ENCODE measurements around the gene PRIMA1. TPM values are rescaled to one million over a fixed set of nuclear protein-coding genes. Genes with fewer than 3 reads are reported as not detected.

Gene PRIMA1
- total RNA-seq, 1 donor from 2014 or later = not detected

GRCh38 chr14:93765155-93765554 is 23.1 kb downstream of the PRIMA1 start:
- no peak for DNase-seq (ENCODE audit: low spot score)
- H3K9me3 Mint-ChIP-seq = no peaks in the 10 kb centered on the region
- no peaks in the 10 kb centered on the region for H3K36me3 Mint-ChIP-seq (ENCODE audit: low read depth)
- peaks cover 15% of the 10 kb centered on the region for H3K27me3 Mint-ChIP-seq (ENCODE audit: insufficient read depth)
- intact Hi-C loops (cut with micrococcal nuclease) = no loop called here
- no peak overlapping the region for H3K4me3 Mint-ChIP-seq
- H3K4me1 Mint-ChIP-seq (ENCODE audit: low read depth) = no peaks in the 10 kb centered on the region
- H3K27ac Mint-ChIP-seq = no peak overlapping the region

- Mint-ChIP-seq H3K36me3 (ENCODE audit: low read depth) (no peaks in the 10 kb centered on the region), H3K4me1 (ENCODE audit: low read depth) (no peaks in the 10 kb centered on the region), H3K9me3 (no peaks in the 10 kb centered on the region), H3K27ac (no peak overlapping the region), H3K4me3 (no peak overlapping the region), H3K27me3 (ENCODE audit: insufficient read depth) (peaks cover 17% of the 10 kb centered on the region)
- intact Hi-C loops (cut with micrococcal nuclease) = no loop called here
- no peak for DNase-seq (ENCODE audit: low spot score)
Observed at GRCh38 chr14:93764211-93764659, 24.1 kb downstream of the PRIMA1 start.

- Mint-ChIP-seq H3K4me3 (no peak overlapping the region), H3K27ac (no peak overlapping the region), H3K9me3 (no peaks in the 10 kb centered on the region), H3K36me3 (ENCODE audit: low read depth) (no peaks in the 10 kb centered on the region), H3K27me3 (ENCODE audit: insufficient read depth) (peaks cover 15% of the 10 kb centered on the region), H3K4me1 (ENCODE audit: low read depth) (no peaks in the 10 kb centered on the region)
- intact Hi-C loops (cut with micrococcal nuclease) = no loop called here
- no peak for DNase-seq (ENCODE audit: low spot score)
Observed at GRCh38 chr14:93759719-93760307, 28.5 kb downstream of the PRIMA1 start.

GRCh38 chr14:93757206-93757605 is 31.1 kb downstream of the PRIMA1 start:
- Mint-ChIP-seq H3K4me1 (ENCODE audit: low read depth) (no peaks in the 10 kb centered on the region), H3K36me3 (ENCODE audit: low read depth) (no peaks in the 10 kb centered on the region), H3K27me3 (ENCODE audit: insufficient read depth) (peaks cover 15% of the 10 kb centered on the region), H3K9me3 (no peaks in the 10 kb centered on the region), H3K27ac (no peak overlapping the region), H3K4me3 (no peak overlapping the region)
- intact Hi-C loops (cut with micrococcal nuclease) = no loop called here
- DNase-seq (ENCODE audit: low spot score) = no peak

- no peaks in the 10 kb centered on the region for H3K4me1 Mint-ChIP-seq (ENCODE audit: low read depth)
- intact Hi-C loops (cut with micrococcal nuclease) = no loop called here
- H3K9me3 Mint-ChIP-seq = no peaks in the 10 kb centered on the region
- no peak overlapping the region for H3K4me3 Mint-ChIP-seq
- no peaks in the 10 kb centered on the region for H3K27me3 Mint-ChIP-seq (ENCODE audit: insufficient read depth)
- H3K27ac Mint-ChIP-seq = no peak overlapping the region
- H3K36me3 Mint-ChIP-seq (ENCODE audit: low read depth) = no peaks in the 10 kb centered on the region
- DNase-seq (ENCODE audit: low spot score) = no peak
Observed at GRCh38 chr14:93753647-93754046, 34.6 kb downstream of the PRIMA1 start.

GRCh38 chr14:93752980-93753561 is 35.2 kb downstream of the PRIMA1 start:
- H3K4me3 Mint-ChIP-seq = no peak overlapping the region
- H3K27ac Mint-ChIP-seq = no peak overlapping the region
- intact Hi-C loops (cut with micrococcal nuclease) = no loop called here
- H3K36me3 Mint-ChIP-seq (ENCODE audit: low read depth) = no peaks in the 10 kb centered on the region
- H3K27me3 Mint-ChIP-seq (ENCODE audit: insufficient read depth) = no peaks in the 10 kb centered on the region
- H3K4me1 Mint-ChIP-seq (ENCODE audit: low read depth) = no peaks in the 10 kb centered on the region
- H3K9me3 Mint-ChIP-seq = no peaks in the 10 kb centered on the region
- DNase-seq (ENCODE audit: low spot score) = no peak

- Mint-ChIP-seq H3K4me1 (ENCODE audit: low read depth) (no peaks in the 10 kb centered on the region), H3K27ac (no peak overlapping the region), H3K36me3 (ENCODE audit: low read depth) (no peaks in the 10 kb centered on the region), H3K4me3 (no peak overlapping the region), H3K9me3 (no peaks in the 10 kb centered on the region), H3K27me3 (ENCODE audit: insufficient read depth) (no peaks in the 10 kb centered on the region)
- no peak for DNase-seq (ENCODE audit: low spot score)
- intact Hi-C loops (cut with micrococcal nuclease) = no loop called here
Observed at GRCh38 chr14:93751946-93752655, 36.2 kb downstream of the PRIMA1 start.

GRCh38 chr14:93749076-93749420 is 39.2 kb downstream of the PRIMA1 start:
- H3K36me3 Mint-ChIP-seq (ENCODE audit: low read depth) = no peaks in the 10 kb centered on the region
- no peak overlapping the region for H3K4me3 Mint-ChIP-seq
- no peak for DNase-seq (ENCODE audit: low spot score)
- intact Hi-C loops (cut with micrococcal nuclease) = loop anchor here (10.0 kb wide), 1 partner anchor 146 kb away; no protein-coding TSS in a partner anchor
- no peaks in the 10 kb centered on the region for H3K4me1 Mint-ChIP-seq (ENCODE audit: low read depth)
- no peak overlapping the region for H3K27ac Mint-ChIP-seq
- H3K27me3 Mint-ChIP-seq (ENCODE audit: insufficient read depth) = peaks cover 3% of the 10 kb centered on the region
- no peaks in the 10 kb centered on the region for H3K9me3 Mint-ChIP-seq

- peaks cover 3% of the 10 kb centered on the region for H3K27me3 Mint-ChIP-seq (ENCODE audit: insufficient read depth)
- intact Hi-C loops (cut with micrococcal nuclease) = loop anchor here (10.0 kb wide), 1 partner anchor 146 kb away; no protein-coding TSS in a partner anchor
- no peaks in the 10 kb centered on the region for H3K9me3 Mint-ChIP-seq
- no peak overlapping the region for H3K4me3 Mint-ChIP-seq
- no peaks in the 10 kb centered on the region for H3K4me1 Mint-ChIP-seq (ENCODE audit: low read depth)
- H3K27ac Mint-ChIP-seq = no peak overlapping the region
- DNase-seq (ENCODE audit: low spot score) = no peak
- no peaks in the 10 kb centered on the region for H3K36me3 Mint-ChIP-seq (ENCODE audit: low read depth)
Observed at GRCh38 chr14:93748208-93749075, 39.8 kb downstream of the PRIMA1 start.

GRCh38 chr14:93747560-93747959 is 40.7 kb downstream of the PRIMA1 start:
- no peak for DNase-seq (ENCODE audit: low spot score)
- no peaks in the 10 kb centered on the region for H3K9me3 Mint-ChIP-seq
- H3K36me3 Mint-ChIP-seq (ENCODE audit: low read depth) = no peaks in the 10 kb centered on the region
- H3K4me1 Mint-ChIP-seq (ENCODE audit: low read depth) = no peaks in the 10 kb centered on the region
- H3K4me3 Mint-ChIP-seq = no peak overlapping the region
- H3K27ac Mint-ChIP-seq = no peak overlapping the region
- H3K27me3 Mint-ChIP-seq (ENCODE audit: insufficient read depth) = peaks cover 3% of the 10 kb centered on the region
- intact Hi-C loops (cut with micrococcal nuclease) = loop anchor here (10.0 kb wide), 1 partner anchor 147 kb away; no protein-coding TSS in a partner anchor

- Mint-ChIP-seq H3K4me1 (ENCODE audit: low read depth) (no peaks in the 10 kb centered on the region), H3K36me3 (ENCODE audit: low read depth) (no peaks in the 10 kb centered on the region), H3K27me3 (ENCODE audit: insufficient read depth) (peaks cover 3% of the 10 kb centered on the region), H3K4me3 (no peak overlapping the region), H3K27ac (no peak overlapping the region), H3K9me3 (no peaks in the 10 kb centered on the region)
- intact Hi-C loops (cut with micrococcal nuclease) = loop anchor here (10.0 kb wide), 1 partner anchor 148 kb away; no protein-coding TSS in a partner anchor
- DNase-seq (ENCODE audit: low spot score) = no peak
Observed at GRCh38 chr14:93747102-93747501, 41.2 kb downstream of the PRIMA1 start.

GRCh38 chr14:93745603-93746273 is 42.5 kb downstream of the PRIMA1 start:
- intact Hi-C loops (cut with micrococcal nuclease) = loop anchor here (10.0 kb wide), 1 partner anchor 149 kb away; no protein-coding TSS in a partner anchor
- DNase-seq (ENCODE audit: low spot score) = no peak
- Mint-ChIP-seq H3K4me3 (no peak overlapping the region), H3K4me1 (ENCODE audit: low read depth) (no peaks in the 10 kb centered on the region), H3K27me3 (ENCODE audit: insufficient read depth) (peaks cover 3% of the 10 kb centered on the region), H3K36me3 (ENCODE audit: low read depth) (no peaks in the 10 kb centered on the region), H3K27ac (no peak overlapping the region), H3K9me3 (no peaks in the 10 kb centered on the region)

Data from activated T-helper 1 cell treated with anti-CD3 and anti-CD28 coated beads, Interleukin-12 subunit alpha, Interleukin-12 subunit beta, Interleukin-2, Interleukin-4 antibody, amounts not matched to agents 30 ng/mL and 10 ng/mL and 1 ng/mL, durations not matched to agents 14 hours and 24 hours and 36 hours (primary cell).